GM21423 (cell line): ENCODE results near the gene TPMT.
"Not testable (repeated sequence)": the region's sequence is repeated elsewhere in the genome, so short reads cannot be mapped to it uniquely, and the experiment has no call there.

Experiments used
- ATAC-seq: cut with Tn5 transposase; IDR thresholded peaks from one replicate; pipeline ENCODE4 v1.9.1; 2021; ENCODE audit warnings: mild to moderate bottlenecking, moderate library complexity; ENCODE audit not compliant: unreplicated experiment

The TPMT gene

GRCh38 chr6:18160911-18161310 lies 6.0 kb upstream of the TPMT start:
- ATAC-seq, result no peak

GRCh38 chr6:18155864-18156421 lies 1.1 kb upstream of the TPMT start:
- peak; percentile 40 for ATAC-seq

- ATAC-seq, result peak; percentile 87
Observed at GRCh38 chr6:18155150-18155863, 430 bp upstream of the TPMT start, which contains the start of gene KDM1B. TSS of gene KDM1B (plus strand) at chr6:18155422. CDS start at chr6:18159896, 4,474 bp downstream.

GRCh38 chr6:18153311-18153703 lies 1.6 kb downstream of the TPMT start:
- ATAC-seq, result no peak

- no peak for ATAC-seq
Observed at GRCh38 chr6:18151801-18152200, 3.1 kb downstream of the TPMT start.

- not testable (repeated sequence) for ATAC-seq
Observed at GRCh38 chr6:18151391-18151790, 3.5 kb downstream of the TPMT start.

- ATAC-seq, result no peak
Observed at GRCh38 chr6:18148304-18149025, 6.4 kb downstream of the TPMT start.

- no peak for ATAC-seq
Observed at GRCh38 chr6:18147616-18148015, 7.3 kb downstream of the TPMT start.

- no peak for ATAC-seq
Observed at GRCh38 chr6:18147160-18147559, 7.7 kb downstream of the TPMT start.

- no peak for ATAC-seq
Observed at GRCh38 chr6:18142591-18142861, 12.4 kb downstream of the TPMT start.

- no peak for ATAC-seq
Observed at GRCh38 chr6:18141805-18142590, 12.9 kb downstream of the TPMT start.

GRCh38 chr6:18139935-18140621 lies 14.8 kb downstream of the TPMT start:
- ATAC-seq, result no peak

GRCh38 chr6:18138906-18139305 lies 16.0 kb downstream of the TPMT start:
- ATAC-seq, result no peak

GRCh38 chr6:18136260-18136659 lies 18.6 kb downstream of the TPMT start:
- ATAC-seq, result no peak

GRCh38 chr6:18135171-18135570 lies 19.7 kb downstream of the TPMT start:
- ATAC-seq, result no peak

GRCh38 chr6:18132346-18132745 lies 22.5 kb downstream of the TPMT start:
- no peak for ATAC-seq

GRCh38 chr6:18126121-18126520 lies 28.8 kb downstream of the TPMT start:
- ATAC-seq, result no peak

GRCh38 chr6:18122128-18123093 lies 32.5 kb downstream of the TPMT start, which contains the start of gene NHLRC1:
TSS of gene NHLRC1 (minus strand) at chr6:18122677. CDS start at chr6:18122606, 71 bp downstream.
- peak; percentile 100 for ATAC-seq

GRCh38 chr6:18121580-18122127 lies 33.2 kb downstream of the TPMT start:
- no peak for ATAC-seq
